Activated CD8-positive, alpha-beta memory T cell treated with anti-CD3 and anti-CD28 coated beads, Interleukin-2, amount 10 ng/mL, durations not matched to agents 7 days and 5 days (primary cell): Measurements from ENCODE around the gene HPCAL1. TPM values are rescaled to one million over a fixed set of nuclear protein-coding genes. Genes with fewer than 3 reads are reported as not detected.

Experiments
- ATAC-seq: fragments of 150-1000 bp; cut with Tn5 transposase; one replicate; pipeline ENCODE4 v1.10.0; 2021; ENCODE audit warnings: moderate library complexity
- CTCF ChIA-PET: fragments of 350-600 bp; sonication (Branson Sonifier 250); formaldehyde crosslinking; loops from one replicate; lab custom pipeline; 2021; ENCODE audit warnings: antibody characterized with exemption; lab: Charles Lee
- DNase-seq: peaks from one replicate; pipeline ENCODE4 v3.0.0-alpha.2; 2020
- H3K27ac Mint-ChIP-seq: one replicate; pipeline ENCODE4 v1.8.0; 2021; ENCODE audit warnings: mild to moderate bottlenecking, mixed read lengths
- H3K27me3 Mint-ChIP-seq: one replicate; pipeline ENCODE4 v1.8.0; 2021; ENCODE audit warnings: mixed read lengths
- H3K36me3 Mint-ChIP-seq: one replicate; pipeline ENCODE4 v1.8.0; 2021; ENCODE audit warnings: mild to moderate bottlenecking, mixed read lengths
- H3K4me1 Mint-ChIP-seq: one replicate; pipeline ENCODE4 v1.8.0; 2021; ENCODE audit warnings: mixed read lengths
- H3K4me3 Mint-ChIP-seq: one replicate; pipeline ENCODE4 v1.8.0; 2021; ENCODE audit warnings: mild to moderate bottlenecking, moderate library complexity, mixed read lengths
- H3K9me3 Mint-ChIP-seq: one replicate; pipeline ENCODE4 v1.8.0; 2022; ENCODE audit warnings: low read depth, mixed read lengths
- total RNA-seq, 2 experiments: library from RNA; stranded (reverse); gene quantifications; one replicate each; pipeline ENCODE4 v1.2.3, GENCODE V29; 2021

HPCAL1 gene
- total RNA-seq, 2 experiments from 2014 or later = 29.0 to 47.0 TPM

GRCh38 chr2:10377747-10378085 is 75.0 kb downstream of the HPCAL1 start:
- DNase-seq = no peak
- Mint-ChIP-seq H3K4me1 (peaks cover 53% of the 10 kb centered on the region), H3K4me3 (no peak overlapping the region), H3K9me3 (no peaks in the 10 kb centered on the region), H3K36me3 (no peaks in the 10 kb centered on the region), H3K27me3 (no peaks in the 10 kb centered on the region), H3K27ac (no peak overlapping the region)
- CTCF ChIA-PET = interaction anchor here (8.0 kb wide), 1 partner anchor 31 kb away, joined by 59 read pairs; no protein-coding TSS in a partner anchor
- no peak for ATAC-seq

GRCh38 chr2:10378189-10378588 is 75.5 kb downstream of the HPCAL1 start:
- no peak for ATAC-seq
- no peaks in the 10 kb centered on the region for H3K36me3 Mint-ChIP-seq

GRCh38 chr2:10380048-10380926 is 77.6 kb downstream of the HPCAL1 start:
- CTCF ChIA-PET = interaction anchor here (8.0 kb wide), 1 partner anchor 28 kb away, joined by 59 read pairs; no protein-coding TSS in a partner anchor
- Mint-ChIP-seq H3K27me3 (no peaks in the 10 kb centered on the region), H3K27ac (no peak overlapping the region), H3K9me3 (no peaks in the 10 kb centered on the region), H3K4me1 (peaks cover 66% of the 10 kb centered on the region), H3K4me3 (no peak overlapping the region), H3K36me3 (no peaks in the 10 kb centered on the region)
- ATAC-seq (no peak), DNase-seq (no peak)

More at GRCh38 chr2:10378189-10378588, 75.5 kb downstream of the HPCAL1 start:
- H3K4me3 Mint-ChIP-seq = no peak overlapping the region
- no peaks in the 10 kb centered on the region for H3K9me3 Mint-ChIP-seq
- CTCF ChIA-PET = interaction anchor here (0.7 to 8.0 kb wide), 3 partner anchors 30 to 992 kb away, joined by 3 to 59 read pairs (median 3); no protein-coding TSS in a partner anchor
- peaks cover 58% of the 10 kb centered on the region for H3K4me1 Mint-ChIP-seq
- no peaks in the 10 kb centered on the region for H3K27me3 Mint-ChIP-seq
- no peak overlapping the region for H3K27ac Mint-ChIP-seq
- DNase-seq = no peak

- Mint-ChIP-seq H3K36me3 (no peaks in the 10 kb centered on the region), H3K9me3 (no peaks in the 10 kb centered on the region), H3K27me3 (no peaks in the 10 kb centered on the region), H3K27ac (peak overlapping the region; percentile 72), H3K4me1 (peaks cover 70% of the 10 kb centered on the region), H3K4me3 (peak overlapping the region; percentile 9)
- ATAC-seq = no peak
- no peak for DNase-seq
- CTCF ChIA-PET = interaction anchor here (1.2 to 8.0 kb wide), 7 partner anchors 9 to 258 kb away, joined by 3 to 59 read pairs (median 4); no protein-coding TSS in a partner anchor
These were observed 79.3 kb downstream of the HPCAL1 start for GRCh38 chr2:10381997-10382353.

GRCh38 chr2:10382354-10383061 is 79.8 kb downstream of the HPCAL1 start:
- Mint-ChIP-seq H3K36me3 (no peaks in the 10 kb centered on the region), H3K4me1 (peaks cover 73% of the 10 kb centered on the region), H3K27me3 (no peaks in the 10 kb centered on the region), H3K9me3 (no peaks in the 10 kb centered on the region), H3K4me3 (peak overlapping the region; percentile 38), H3K27ac (peak overlapping the region; percentile 72)
- ATAC-seq = peak; percentile 79
- DNase-seq = peak; percentile 70
- CTCF ChIA-PET = interaction anchor here (0.9 to 8.0 kb wide), 8 partner anchors 8 to 259 kb away, joined by 3 to 59 read pairs (median 4); no protein-coding TSS in a partner anchor

GRCh38 chr2:10383960-10384734 is 81.4 kb downstream of the HPCAL1 start:
- no peaks in the 10 kb centered on the region for H3K27me3 Mint-ChIP-seq
- H3K27ac Mint-ChIP-seq = no peak overlapping the region
- no peak overlapping the region for H3K4me3 Mint-ChIP-seq
- ATAC-seq = no peak
- H3K36me3 Mint-ChIP-seq = no peaks in the 10 kb centered on the region
- H3K9me3 Mint-ChIP-seq = no peaks in the 10 kb centered on the region
- CTCF ChIA-PET = interaction anchor here (0.7 to 8.0 kb wide), 3 partner anchors 24 to 261 kb away, joined by 3 to 59 read pairs (median 3); no protein-coding TSS in a partner anchor
- no peak for DNase-seq
- peaks cover 58% of the 10 kb centered on the region for H3K4me1 Mint-ChIP-seq

GRCh38 chr2:10385501-10385900 is 82.8 kb downstream of the HPCAL1 start:
- Mint-ChIP-seq H3K36me3 (no peaks in the 10 kb centered on the region), H3K27ac (no peak overlapping the region), H3K4me1 (peaks cover 51% of the 10 kb centered on the region), H3K4me3 (no peak overlapping the region), H3K9me3 (no peaks in the 10 kb centered on the region), H3K27me3 (no peaks in the 10 kb centered on the region)
- DNase-seq (no peak), ATAC-seq (no peak)
- CTCF ChIA-PET = interaction anchor here (0.9 to 8.0 kb wide), 3 partner anchors 23 to 87 kb away, joined by 3 to 59 read pairs (median 3); no protein-coding TSS in a partner anchor

- no peaks in the 10 kb centered on the region for H3K9me3 Mint-ChIP-seq
- ATAC-seq = no peak
- DNase-seq = no peak
- no peaks in the 10 kb centered on the region for H3K27me3 Mint-ChIP-seq
- H3K4me1 Mint-ChIP-seq = peaks cover 45% of the 10 kb centered on the region
- H3K27ac Mint-ChIP-seq = no peak overlapping the region
- no peaks in the 10 kb centered on the region for H3K36me3 Mint-ChIP-seq
- H3K4me3 Mint-ChIP-seq = no peak overlapping the region
- CTCF ChIA-PET = interaction anchor here (0.8 to 1.0 kb wide), 3 partner anchors 23 to 88 kb away, joined by 3 to 4 read pairs (median 3); no protein-coding TSS in a partner anchor
These were observed 83.4 kb downstream of the HPCAL1 start for GRCh38 chr2:10385933-10386773.

GRCh38 chr2:10387033-10387432 is 84.3 kb downstream of the HPCAL1 start:
- no peak for DNase-seq
- CTCF ChIA-PET = no interaction called here
- peaks cover 37% of the 10 kb centered on the region for H3K4me1 Mint-ChIP-seq
- no peaks in the 10 kb centered on the region for H3K27me3 Mint-ChIP-seq
- no peak overlapping the region for H3K27ac Mint-ChIP-seq
- H3K9me3 Mint-ChIP-seq = no peaks in the 10 kb centered on the region
- no peak overlapping the region for H3K4me3 Mint-ChIP-seq
- no peak for ATAC-seq
- H3K36me3 Mint-ChIP-seq = no peaks in the 10 kb centered on the region

GRCh38 chr2:10388954-10389560 is 86.4 kb downstream of the HPCAL1 start:
- Mint-ChIP-seq H3K4me3 (no peak overlapping the region), H3K27me3 (no peaks in the 10 kb centered on the region), H3K36me3 (no peaks in the 10 kb centered on the region), H3K27ac (no peak overlapping the region), H3K4me1 (peaks cover 18% of the 10 kb centered on the region), H3K9me3 (no peaks in the 10 kb centered on the region)
- DNase-seq (no peak), ATAC-seq (no peak)
- CTCF ChIA-PET = no interaction called here

- Mint-ChIP-seq H3K4me1 (peaks cover 18% of the 10 kb centered on the region), H3K9me3 (no peaks in the 10 kb centered on the region), H3K27me3 (no peaks in the 10 kb centered on the region), H3K36me3 (no peaks in the 10 kb centered on the region), H3K4me3 (no peak overlapping the region), H3K27ac (no peak overlapping the region)
- ATAC-seq = no peak
- DNase-seq = no peak
- CTCF ChIA-PET = no interaction called here
These were observed 86.9 kb downstream of the HPCAL1 start for GRCh38 chr2:10389573-10389972.

- Mint-ChIP-seq H3K27ac (no peak overlapping the region), H3K27me3 (no peaks in the 10 kb centered on the region), H3K4me1 (peaks cover 18% of the 10 kb centered on the region), H3K36me3 (no peaks in the 10 kb centered on the region), H3K9me3 (no peaks in the 10 kb centered on the region), H3K4me3 (no peak overlapping the region)
- ATAC-seq (no peak), DNase-seq (no peak)
- CTCF ChIA-PET = interaction anchor here (0.9 kb wide), 2 partner anchors 8 to 44 kb away, joined by 3 read pairs; no protein-coding TSS in a partner anchor
These were observed 87.7 kb downstream of the HPCAL1 start for GRCh38 chr2:10390369-10390801.
